Activated CD4-positive, CD25-positive, alpha-beta regulatory T cell treated with anti-CD3 and anti-CD28 coated beads, Interleukin-2, amount 50 U/mL, for 72 hours (primary cell): ENCODE data around the gene UNC5B.

Experiments
- DNase-seq: peaks from one replicate; pipeline ENCODE4 v3.0.0; 2021

UNC5B gene

GRCh38 chr10:71223347-71224058, 11.1 kb downstream of the UNC5B start:
- no peak for DNase-seq

- no peak for DNase-seq
These were observed 13.1 kb downstream of the UNC5B start for GRCh38 chr10:71225291-71226058.

GRCh38 chr10:71228875-71229675, 16.7 kb downstream of the UNC5B start:
- DNase-seq: no peak

- DNase-seq: no peak
These were observed 17.6 kb downstream of the UNC5B start for GRCh38 chr10:71229726-71230655.

GRCh38 chr10:71230656-71231025, 18.3 kb downstream of the UNC5B start:
- DNase-seq: no peak

GRCh38 chr10:71231206-71231605, 18.8 kb downstream of the UNC5B start:
- no peak for DNase-seq

GRCh38 chr10:71232089-71232998, 20.0 kb downstream of the UNC5B start:
- DNase-seq: no peak

- DNase-seq: no peak
These were observed 21.1 kb downstream of the UNC5B start for GRCh38 chr10:71233482-71233892.

GRCh38 chr10:71234004-71234894, 21.9 kb downstream of the UNC5B start:
- DNase-seq: no peak

GRCh38 chr10:71234970-71235685, 22.8 kb downstream of the UNC5B start:
- DNase-seq: no peak

GRCh38 chr10:71235808-71236207, 23.4 kb downstream of the UNC5B start:
- no peak for DNase-seq

- no peak for DNase-seq
These were observed 23.9 kb downstream of the UNC5B start for GRCh38 chr10:71236286-71236685.

GRCh38 chr10:71236822-71237682, 24.7 kb downstream of the UNC5B start:
- no peak for DNase-seq

GRCh38 chr10:71237843-71238623, 25.7 kb downstream of the UNC5B start:
- DNase-seq: no peak

GRCh38 chr10:71238626-71239025, 26.3 kb downstream of the UNC5B start:
- no peak for DNase-seq

- no peak for DNase-seq
These were observed 27.0 kb downstream of the UNC5B start for GRCh38 chr10:71239131-71239915.
